ENCODE data around the gene MMP12.

The MMP12 gene

DNA sequence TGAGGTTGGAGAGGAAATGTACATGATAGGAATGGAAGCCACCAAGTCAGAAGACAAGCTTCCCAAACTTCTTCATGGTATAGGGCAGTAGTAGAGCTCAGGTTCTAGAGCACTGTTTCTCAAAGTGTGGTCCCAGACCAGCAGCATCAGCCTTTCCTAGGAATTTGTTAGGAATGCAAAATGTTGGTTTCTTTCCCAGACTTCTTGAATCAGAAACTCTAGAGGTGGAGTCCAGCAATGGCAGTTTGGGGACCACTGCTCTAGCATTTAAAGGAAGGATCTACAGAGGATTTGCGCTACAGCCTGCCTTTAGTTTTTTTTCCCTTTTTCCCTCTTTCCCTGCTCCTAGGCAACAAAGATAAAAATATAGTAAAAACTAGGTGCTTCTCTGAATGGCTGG lies 17.0 kb upstream of the MMP12 start:
- TF ChIP-seq TCF12 (IDR thresholded peaks at IDR 0.05; ENCODE audit: low read depth), result no peak
- no peak for TF ChIP-seq MAX (IDR thresholded peaks at IDR 0.05)
- no peak for TF ChIP-seq RAD21 (IDR thresholded peaks at IDR 0.05; ENCODE audit: low read depth)
- no peak for TF ChIP-seq NFIC (IDR thresholded peaks at IDR 0.05)
- no peak for TF ChIP-seq YY1 (IDR thresholded peaks at IDR 0.05; ENCODE audit: low read depth)
- no peak for TF ChIP-seq FOXM1 (IDR thresholded peaks at IDR 0.05; ENCODE audit: borderline replicate concordance, low read depth)
- TF ChIP-seq CREB1 (IDR thresholded peaks at IDR 0.05; ENCODE audit: low read depth), result no peak
- TF ChIP-seq REST (IDR thresholded peaks at IDR 0.05; ENCODE audit: low read depth), result no peak
- TF ChIP-seq TEAD4 (IDR thresholded peaks at IDR 0.05), result no peak
- TF ChIP-seq TAF1 (IDR thresholded peaks at IDR 0.05; ENCODE audit: low read depth), result no peak

- TF ChIP-seq CEBPB (IDR thresholded peaks at IDR 0.05) (no peak), MAX (IDR thresholded peaks at IDR 0.05) (no peak), USF1 (IDR thresholded peaks at IDR 0.05) (no peak), EGR1 (IDR thresholded peaks at IDR 0.05) (no peak)
Observed at GRCh38 chr11:102886999-102887398, 12.2 kb upstream of the MMP12 start.

DNA sequence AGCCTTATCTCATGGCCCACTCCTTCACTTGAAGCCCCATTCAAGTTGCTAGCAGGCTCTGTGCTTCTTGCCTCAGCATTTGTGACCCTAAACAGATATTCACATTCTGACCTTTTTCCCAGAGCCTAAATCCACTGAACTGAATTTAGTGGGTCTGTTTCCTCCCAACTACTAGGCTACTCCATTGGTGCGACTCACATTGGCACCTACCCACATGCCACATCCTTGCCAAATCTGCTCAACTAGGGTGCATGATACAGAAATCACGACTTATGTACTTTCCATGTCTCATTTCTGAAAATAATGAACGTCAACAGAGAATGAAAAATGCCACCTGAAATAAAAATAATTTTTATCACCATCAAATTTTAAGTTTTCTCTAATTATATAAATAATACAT lies 8.4 kb upstream of the MMP12 start:
- TF ChIP-seq USF1 (IDR thresholded peaks at IDR 0.05) (no peak), FOXM1 (IDR thresholded peaks at IDR 0.05; ENCODE audit: borderline replicate concordance, low read depth) (no peak), CEBPB (IDR thresholded peaks at IDR 0.05) (no peak)

DNA sequence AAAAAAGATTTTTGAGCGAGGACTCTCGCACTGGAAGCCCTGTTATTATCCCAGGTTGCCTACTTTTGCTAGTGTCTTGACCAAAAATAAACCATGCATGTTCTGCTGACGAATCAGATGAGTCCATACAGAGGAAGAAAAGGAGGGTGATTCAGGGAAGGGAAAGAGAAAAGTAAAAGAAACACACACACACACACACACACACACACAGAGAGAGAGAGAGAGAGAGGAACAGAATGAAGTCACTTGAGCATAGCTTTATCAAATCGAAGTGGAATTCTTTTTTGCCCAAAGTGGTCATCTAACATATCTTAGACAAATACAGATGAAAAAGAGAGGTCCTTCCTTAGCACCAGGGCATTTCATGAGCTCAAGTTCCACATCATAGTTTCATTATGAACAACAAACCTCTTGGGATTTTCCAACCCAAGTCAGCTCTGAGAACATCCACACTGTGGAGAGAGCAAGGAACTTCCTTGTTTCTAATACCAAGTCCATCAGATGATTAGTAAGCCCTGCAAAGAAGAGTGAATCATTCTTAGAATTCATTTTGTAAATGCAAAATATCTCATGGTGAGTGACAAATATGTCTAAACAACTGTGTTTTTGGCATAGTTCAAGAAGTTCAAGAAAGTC lies 7.7 kb upstream of the MMP12 start:
- no peak for TF ChIP-seq TEAD4 (IDR thresholded peaks at IDR 0.05)

DNA sequence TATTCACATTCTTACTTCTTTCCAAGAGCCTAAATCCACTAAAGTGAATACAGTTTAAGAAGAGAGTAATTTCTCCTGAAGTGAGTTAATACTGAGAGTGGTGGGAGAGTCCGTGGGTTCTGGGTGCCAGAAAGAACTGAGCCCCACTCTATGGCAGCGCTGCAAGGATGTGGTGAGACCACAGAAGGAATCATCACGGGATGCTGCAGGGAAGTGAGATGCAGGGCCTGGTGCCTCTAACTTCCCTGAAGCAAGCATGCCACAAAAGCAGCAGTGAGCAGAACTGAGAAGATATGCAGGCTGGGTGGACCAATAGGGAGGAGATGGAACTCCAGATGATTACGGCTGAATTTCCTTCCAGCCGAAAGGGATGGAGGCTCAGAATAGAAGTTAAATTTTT lies 5.0 kb upstream of the MMP12 start:
- no peak for TF ChIP-seq NFIC (IDR thresholded peaks at IDR 0.05)
- TF ChIP-seq REST (IDR thresholded peaks at IDR 0.05; ENCODE audit: low read depth), result no peak
- TF ChIP-seq TAF1 (IDR thresholded peaks at IDR 0.05; ENCODE audit: low read depth), result no peak
- TF ChIP-seq EP300 (IDR thresholded peaks at IDR 0.05; ENCODE audit: borderline replicate concordance), result no peak
- TF ChIP-seq TCF12 (IDR thresholded peaks at IDR 0.05; ENCODE audit: low read depth), result no peak
- TF ChIP-seq CEBPB (IDR thresholded peaks at IDR 0.05), result no peak
- TF ChIP-seq EGR1 (IDR thresholded peaks at IDR 0.05), result no peak
- TF ChIP-seq MAX (IDR thresholded peaks at IDR 0.05), result no peak
- TF ChIP-seq RAD21 (IDR thresholded peaks at IDR 0.05; ENCODE audit: low read depth), result no peak
- no peak for TF ChIP-seq FOXM1 (IDR thresholded peaks at IDR 0.05; ENCODE audit: borderline replicate concordance, low read depth)
- TF ChIP-seq USF1 (IDR thresholded peaks at IDR 0.05), result no peak
- no peak for TF ChIP-seq TEAD4 (IDR thresholded peaks at IDR 0.05)
- TF ChIP-seq YY1 (IDR thresholded peaks at IDR 0.05; ENCODE audit: low read depth), result no peak
- TF ChIP-seq ZBTB7A (IDR thresholded peaks at IDR 0.05; ENCODE audit: low read depth), result no peak
- no peak for TF ChIP-seq CREB1 (IDR thresholded peaks at IDR 0.05; ENCODE audit: low read depth)

- TF ChIP-seq CREB1 (IDR thresholded peaks at IDR 0.05; ENCODE audit: low read depth), result no peak
- TF ChIP-seq TEAD4 (IDR thresholded peaks at IDR 0.05), result no peak
- TF ChIP-seq TAF1 (IDR thresholded peaks at IDR 0.05; ENCODE audit: low read depth), result no peak
- TF ChIP-seq REST (IDR thresholded peaks at IDR 0.05; ENCODE audit: low read depth), result no peak
- TF ChIP-seq USF1 (IDR thresholded peaks at IDR 0.05), result no peak
- no peak for TF ChIP-seq EP300 (IDR thresholded peaks at IDR 0.05; ENCODE audit: borderline replicate concordance)
- no peak for TF ChIP-seq CEBPB (IDR thresholded peaks at IDR 0.05)
- no peak for TF ChIP-seq NFIC (IDR thresholded peaks at IDR 0.05)
- TF ChIP-seq YY1 (IDR thresholded peaks at IDR 0.05; ENCODE audit: low read depth), result no peak
- TF ChIP-seq ZBTB7A (IDR thresholded peaks at IDR 0.05; ENCODE audit: low read depth), result no peak
- no peak for TF ChIP-seq RAD21 (IDR thresholded peaks at IDR 0.05; ENCODE audit: low read depth)
- no peak for TF ChIP-seq FOXM1 (IDR thresholded peaks at IDR 0.05; ENCODE audit: borderline replicate concordance, low read depth)
- TF ChIP-seq EGR1 (IDR thresholded peaks at IDR 0.05), result no peak
- TF ChIP-seq MAX (IDR thresholded peaks at IDR 0.05), result no peak
- no peak for TF ChIP-seq TCF12 (IDR thresholded peaks at IDR 0.05; ENCODE audit: low read depth)
Observed at GRCh38 chr11:102878595-102878994, 3.8 kb upstream of the MMP12 start.
